ENCODE measurements around the gene TSPAN32.

TSPAN32 gene

GRCh38 chr11:2266586-2267305, 35.1 kb upstream of the TSPAN32 start:
- ATAC-seq, result no peak

DNA sequence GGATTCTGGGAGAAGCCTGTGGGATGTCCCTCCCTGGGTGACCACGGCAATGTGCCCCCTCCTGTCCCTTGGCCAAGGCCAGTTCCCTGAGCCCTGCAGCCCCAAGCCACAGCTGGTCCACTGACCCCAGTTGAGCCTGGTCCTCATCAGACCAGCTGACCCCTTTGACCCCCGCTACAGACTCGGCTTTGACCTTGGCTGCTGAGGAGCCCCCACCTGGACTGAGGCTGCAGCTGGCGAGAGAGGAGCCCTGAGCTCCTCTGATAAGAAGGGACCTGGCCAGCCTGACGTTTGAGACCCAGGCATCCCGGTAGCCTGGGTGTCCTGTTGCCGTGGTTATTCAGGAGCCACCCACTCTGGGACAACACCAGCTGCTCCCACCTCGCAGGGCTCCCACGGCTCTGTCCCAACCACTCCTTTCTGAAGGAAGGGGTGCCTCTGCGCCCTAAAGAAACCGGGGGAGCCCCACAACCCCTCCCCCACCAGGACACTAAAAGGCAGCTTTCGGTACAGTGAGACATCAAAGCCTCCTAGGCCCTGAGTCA, 34.4 kb upstream of the TSPAN32 start:
- no peak for ATAC-seq
- TF ChIP-seq ZFP3 (CRISPR knock-in tag; IDR thresholded peaks at IDR 0.05) (no peak), CSRNP3 (CRISPR knock-in tag; IDR thresholded peaks at IDR 0.05) (no peak), PPARA (CRISPR knock-in tag; IDR thresholded peaks at IDR 0.05; ENCODE audit: borderline replicate concordance) (no peak), ZNF8 (CRISPR knock-in tag; IDR thresholded peaks at IDR 0.05) (no peak), ZFP30 (CRISPR knock-in tag; IDR thresholded peaks at IDR 0.05) (no peak), ZC3H10 (CRISPR knock-in tag; IDR thresholded peaks at IDR 0.05) (no peak), ISL1 (CRISPR knock-in tag; IDR thresholded peaks at IDR 0.05) (no peak), GLIS3 (CRISPR knock-in tag; IDR thresholded peaks at IDR 0.05) (no peak), TSHZ2 (CRISPR knock-in tag; IDR thresholded peaks at IDR 0.05) (no peak), ESRRG (CRISPR knock-in tag; IDR thresholded peaks at IDR 0.05) (no peak), TCF4 (CRISPR knock-in tag; IDR thresholded peaks at IDR 0.05; ENCODE audit: borderline replicate concordance) (no peak), CREB5 (CRISPR knock-in tag; IDR thresholded peaks at IDR 0.05; ENCODE audit: low read depth) (no peak), RARB (CRISPR knock-in tag; IDR thresholded peaks at IDR 0.05) (no peak), OSR1 (CRISPR knock-in tag; IDR thresholded peaks at IDR 0.05) (no peak)

More at GRCh38 chr11:2266586-2267305, 35.1 kb upstream of the TSPAN32 start:
- TF ChIP-seq CSDC2 (CRISPR knock-in tag; IDR thresholded peaks at IDR 0.05) (no peak), RARB (CRISPR knock-in tag; IDR thresholded peaks at IDR 0.05) (no peak), ZC3H10 (CRISPR knock-in tag; IDR thresholded peaks at IDR 0.05) (no peak), TOX (CRISPR knock-in tag; IDR thresholded peaks at IDR 0.05; ENCODE audit: borderline replicate concordance) (no peak), TCF4 (CRISPR knock-in tag; IDR thresholded peaks at IDR 0.05; ENCODE audit: borderline replicate concordance) (no peak), CREB5 (CRISPR knock-in tag; IDR thresholded peaks at IDR 0.05; ENCODE audit: low read depth) (no peak), BACH2 (CRISPR knock-in tag; IDR thresholded peaks at IDR 0.05; ENCODE audit: borderline replicate concordance) (no peak), CSRNP3 (CRISPR knock-in tag; IDR thresholded peaks at IDR 0.05) (no peak), ZNF70 (CRISPR knock-in tag; IDR thresholded peaks at IDR 0.05) (no peak), ESRRG (CRISPR knock-in tag; IDR thresholded peaks at IDR 0.05) (no peak), OSR1 (CRISPR knock-in tag; IDR thresholded peaks at IDR 0.05) (no peak), ZNF565 (CRISPR knock-in tag; conservative IDR thresholded peaks at IDR 0.05; ENCODE audit: low read depth) (no peak), ZFP30 (CRISPR knock-in tag; IDR thresholded peaks at IDR 0.05) (no peak)
- TF ChIP-seq, protein P1, sequence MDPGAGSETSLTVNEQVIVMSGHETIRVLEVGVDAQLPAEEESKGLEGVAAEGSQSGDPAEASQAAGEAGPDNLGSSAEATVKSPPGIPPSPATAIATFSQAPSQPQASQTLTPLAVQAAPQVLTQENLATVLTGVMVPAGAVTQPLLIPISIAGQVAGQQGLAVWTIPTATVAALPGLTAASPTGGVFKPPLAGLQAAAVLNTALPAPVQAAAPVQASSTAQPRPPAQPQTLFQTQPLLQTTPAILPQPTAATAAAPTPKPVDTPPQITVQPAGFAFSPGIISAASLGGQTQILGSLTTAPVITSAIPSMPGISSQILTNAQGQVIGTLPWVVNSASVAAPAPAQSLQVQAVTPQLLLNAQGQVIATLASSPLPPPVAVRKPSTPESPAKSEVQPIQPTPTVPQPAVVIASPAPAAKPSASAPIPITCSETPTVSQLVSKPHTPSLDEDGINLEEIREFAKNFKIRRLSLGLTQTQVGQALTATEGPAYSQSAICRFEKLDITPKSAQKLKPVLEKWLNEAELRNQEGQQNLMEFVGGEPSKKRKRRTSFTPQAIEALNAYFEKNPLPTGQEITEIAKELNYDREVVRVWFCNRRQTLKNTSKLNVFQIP (CRISPR knock-in tag; IDR thresholded peaks at IDR 0.05; ENCODE audit: borderline replicate concordance, low read depth), result no peak

Data from SK-N-SH treated with all-trans-retinoic acid at 6 μM for 48 hours (cell line).